ENCODE measurements around the gene ABCG8. TPM values are rescaled to one million over a fixed set of nuclear protein-coding genes. Genes with fewer than 3 reads are reported as not detected.

Gene ABCG8
- total RNA-seq, 1 donor from 2014 or later: not detected

DNA sequence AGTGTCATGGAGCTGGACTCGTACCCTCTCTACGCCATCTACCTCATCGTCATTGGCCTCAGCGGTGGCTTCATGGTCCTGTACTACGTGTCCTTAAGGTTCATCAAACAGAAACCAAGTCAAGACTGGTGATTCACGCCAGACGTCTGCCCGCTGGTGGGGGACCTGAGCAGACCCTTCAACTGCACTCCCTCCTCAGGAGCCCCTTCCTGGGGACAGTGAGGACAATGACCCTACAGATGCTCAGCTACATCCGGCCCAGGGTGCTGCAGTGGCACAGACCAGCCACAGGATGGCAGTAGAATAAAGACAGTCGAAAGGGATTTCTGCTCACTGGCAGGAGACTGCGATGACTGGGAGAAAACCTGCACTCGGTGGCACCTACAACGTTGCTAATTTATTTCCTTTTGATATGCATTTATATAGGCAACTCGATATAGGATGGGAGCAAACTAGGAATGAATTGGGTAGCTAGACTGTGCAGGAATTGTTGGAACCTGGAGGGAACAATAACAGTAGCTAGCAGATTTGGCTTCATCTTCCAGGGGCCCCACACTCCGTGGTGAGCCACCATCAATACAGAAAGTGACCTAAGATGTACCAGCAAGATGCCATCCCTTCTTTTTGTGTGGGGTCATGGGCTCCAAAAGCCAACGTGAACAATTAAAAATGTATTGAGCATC is 39.2 kb downstream of the ABCG8 start:
- peak in 1 of 2 experiments; percentile 71 for DNase-seq (ENCODE audit: low spot score in 2 of 2, unreplicated experiment in 2 of 2)
- no peaks in the 10 kb centered on the region for H3K9me3 Mint-ChIP-seq
- H3K27me3 Mint-ChIP-seq (ENCODE audit: low read depth): peaks cover 21% of the 10 kb centered on the region
- H3K4me1 Mint-ChIP-seq: no peaks in the 10 kb centered on the region
- H3K36me3 Mint-ChIP-seq: no peaks in the 10 kb centered on the region
- no peak overlapping the region for H3K4me3 Mint-ChIP-seq
- H3K27ac Mint-ChIP-seq: no peak overlapping the region
- TF ChIP-seq, protein P1, sequence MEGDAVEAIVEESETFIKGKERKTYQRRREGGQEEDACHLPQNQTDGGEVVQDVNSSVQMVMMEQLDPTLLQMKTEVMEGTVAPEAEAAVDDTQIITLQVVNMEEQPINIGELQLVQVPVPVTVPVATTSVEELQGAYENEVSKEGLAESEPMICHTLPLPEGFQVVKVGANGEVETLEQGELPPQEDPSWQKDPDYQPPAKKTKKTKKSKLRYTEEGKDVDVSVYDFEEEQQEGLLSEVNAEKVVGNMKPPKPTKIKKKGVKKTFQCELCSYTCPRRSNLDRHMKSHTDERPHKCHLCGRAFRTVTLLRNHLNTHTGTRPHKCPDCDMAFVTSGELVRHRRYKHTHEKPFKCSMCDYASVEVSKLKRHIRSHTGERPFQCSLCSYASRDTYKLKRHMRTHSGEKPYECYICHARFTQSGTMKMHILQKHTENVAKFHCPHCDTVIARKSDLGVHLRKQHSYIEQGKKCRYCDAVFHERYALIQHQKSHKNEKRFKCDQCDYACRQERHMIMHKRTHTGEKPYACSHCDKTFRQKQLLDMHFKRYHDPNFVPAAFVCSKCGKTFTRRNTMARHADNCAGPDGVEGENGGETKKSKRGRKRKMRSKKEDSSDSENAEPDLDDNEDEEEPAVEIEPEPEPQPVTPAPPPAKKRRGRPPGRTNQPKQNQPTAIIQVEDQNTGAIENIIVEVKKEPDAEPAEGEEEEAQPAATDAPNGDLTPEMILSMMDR (IDR thresholded peaks at IDR 0.05; ENCODE audit: unreplicated experiment): peak; percentile 83

- Mint-ChIP-seq H3K4me1 (no peaks in the 10 kb centered on the region), H3K36me3 (no peaks in the 10 kb centered on the region), H3K9me3 (no peaks in the 10 kb centered on the region), H3K27ac (no peak overlapping the region), H3K27me3 (ENCODE audit: low read depth) (peaks cover 14% of the 10 kb centered on the region), H3K4me3 (no peak overlapping the region)
- no peak for DNase-seq (ENCODE audit: low spot score in 2 of 2, unreplicated experiment in 2 of 2)
- TF ChIP-seq, protein P1 (IDR thresholded peaks at IDR 0.05; ENCODE audit: unreplicated experiment): no peak
These were observed 40.5 kb downstream of the ABCG8 start for GRCh38 chr2:43879261-43879660.

DNA sequence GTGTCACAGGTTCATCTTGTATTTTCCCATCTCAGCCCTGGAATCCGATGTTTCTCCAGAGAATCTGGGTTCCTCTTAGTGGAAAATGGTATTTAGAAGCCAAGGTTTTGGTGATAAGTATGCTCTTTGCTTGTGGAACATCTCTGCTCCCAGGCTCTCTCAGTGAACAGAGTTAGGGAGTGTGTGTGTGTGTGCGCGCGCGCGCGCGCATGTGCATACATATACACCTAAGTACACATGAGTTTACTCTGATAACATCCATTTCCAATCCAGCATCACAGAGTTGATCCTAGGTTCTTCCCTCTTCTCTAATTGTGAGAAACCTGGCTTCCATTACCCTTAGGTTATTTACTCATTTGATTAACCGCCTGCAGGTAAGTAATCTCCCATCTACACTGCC is 41.7 kb downstream of the ABCG8 start:
- Mint-ChIP-seq H3K27me3 (ENCODE audit: low read depth) (peaks cover 12% of the 10 kb centered on the region), H3K36me3 (no peaks in the 10 kb centered on the region), H3K4me1 (no peaks in the 10 kb centered on the region), H3K9me3 (no peaks in the 10 kb centered on the region), H3K27ac (no peak overlapping the region), H3K4me3 (no peak overlapping the region)
- DNase-seq (ENCODE audit: low spot score in 2 of 2, unreplicated experiment in 2 of 2): no peak
- TF ChIP-seq, protein P1 (IDR thresholded peaks at IDR 0.05; ENCODE audit: unreplicated experiment): no peak

GRCh38 chr2:43880952-43881351 is 42.2 kb downstream of the ABCG8 start:
- no peaks in the 10 kb centered on the region for H3K9me3 Mint-ChIP-seq
- H3K27ac Mint-ChIP-seq: no peak overlapping the region
- no peak overlapping the region for H3K4me3 Mint-ChIP-seq
- no peak for DNase-seq (ENCODE audit: low spot score in 2 of 2, unreplicated experiment in 2 of 2)
- H3K36me3 Mint-ChIP-seq: no peaks in the 10 kb centered on the region
- peaks cover 9% of the 10 kb centered on the region for H3K27me3 Mint-ChIP-seq (ENCODE audit: low read depth)
- no peaks in the 10 kb centered on the region for H3K4me1 Mint-ChIP-seq
- TF ChIP-seq, protein P1 (IDR thresholded peaks at IDR 0.05; ENCODE audit: unreplicated experiment): no peak

DNA sequence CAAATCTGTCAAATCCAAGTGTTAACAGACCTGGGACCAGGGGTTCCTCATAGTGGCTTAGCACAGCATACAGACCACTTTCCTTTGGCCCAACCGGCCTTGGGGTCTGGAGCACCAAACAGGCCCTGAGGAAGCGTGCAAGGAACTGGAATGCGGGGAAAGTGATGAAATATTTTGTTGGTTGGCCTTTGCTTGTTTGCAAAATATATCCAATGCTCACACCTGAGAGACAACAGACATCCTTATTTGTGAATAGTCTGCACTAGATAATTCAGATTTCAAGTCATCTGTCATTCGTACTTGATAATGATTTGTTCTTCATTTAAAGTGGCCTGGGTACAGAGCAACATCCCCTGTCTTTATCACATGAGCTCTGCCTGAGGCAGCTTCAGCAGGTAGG is 43.5 kb downstream of the ABCG8 start:
- TF ChIP-seq, protein P1 (IDR thresholded peaks at IDR 0.05; ENCODE audit: unreplicated experiment): no peak
- no peak overlapping the region for H3K4me3 Mint-ChIP-seq
- no peak overlapping the region for H3K27ac Mint-ChIP-seq
- peaks cover 4% of the 10 kb centered on the region for H3K27me3 Mint-ChIP-seq (ENCODE audit: low read depth)
- H3K9me3 Mint-ChIP-seq: no peaks in the 10 kb centered on the region
- H3K36me3 Mint-ChIP-seq: peaks cover 2% of the 10 kb centered on the region
- H3K4me1 Mint-ChIP-seq: no peaks in the 10 kb centered on the region
- DNase-seq (ENCODE audit: low spot score in 2 of 2, unreplicated experiment in 2 of 2): no peak

Data from mesothelial cell of epicardium (in vitro differentiated cells).